ENCODE measurements around the gene RCOR2.

Gene RCOR2

DNA sequence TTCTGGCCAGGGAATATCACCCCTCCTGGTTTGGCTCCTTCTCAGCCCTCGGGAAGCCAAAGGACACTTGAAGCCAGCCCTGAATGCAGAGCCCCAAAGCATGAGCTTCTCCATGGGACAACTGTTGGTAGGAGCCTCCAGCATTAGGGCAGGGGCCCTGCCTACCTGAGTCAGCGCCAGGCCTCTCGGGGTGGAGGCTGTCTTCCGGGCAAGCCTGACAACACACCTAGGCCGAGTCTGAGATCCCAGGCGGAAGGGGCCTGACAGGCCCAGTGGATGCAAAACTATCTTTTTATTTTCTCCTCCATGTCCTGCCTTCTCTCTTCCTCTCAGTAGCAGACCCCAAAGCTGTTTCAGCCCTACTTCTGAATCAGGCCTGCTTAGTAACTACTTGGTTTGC is 27.6 kb downstream of the RCOR2 start:
- H3K4me1 ChIP-seq (ENCODE audit: insufficient read depth, low read length, severe bottlenecking): peaks cover 24% of the 10 kb centered on the region
- H3K4me2 ChIP-seq (ENCODE audit: low read length): no peak overlapping the region
- TF ChIP-seq EZH2 (IDR thresholded peaks at IDR 0.05; ENCODE audit: borderline replicate concordance, low read length): no peak
- TF ChIP-seq, protein P1, sequence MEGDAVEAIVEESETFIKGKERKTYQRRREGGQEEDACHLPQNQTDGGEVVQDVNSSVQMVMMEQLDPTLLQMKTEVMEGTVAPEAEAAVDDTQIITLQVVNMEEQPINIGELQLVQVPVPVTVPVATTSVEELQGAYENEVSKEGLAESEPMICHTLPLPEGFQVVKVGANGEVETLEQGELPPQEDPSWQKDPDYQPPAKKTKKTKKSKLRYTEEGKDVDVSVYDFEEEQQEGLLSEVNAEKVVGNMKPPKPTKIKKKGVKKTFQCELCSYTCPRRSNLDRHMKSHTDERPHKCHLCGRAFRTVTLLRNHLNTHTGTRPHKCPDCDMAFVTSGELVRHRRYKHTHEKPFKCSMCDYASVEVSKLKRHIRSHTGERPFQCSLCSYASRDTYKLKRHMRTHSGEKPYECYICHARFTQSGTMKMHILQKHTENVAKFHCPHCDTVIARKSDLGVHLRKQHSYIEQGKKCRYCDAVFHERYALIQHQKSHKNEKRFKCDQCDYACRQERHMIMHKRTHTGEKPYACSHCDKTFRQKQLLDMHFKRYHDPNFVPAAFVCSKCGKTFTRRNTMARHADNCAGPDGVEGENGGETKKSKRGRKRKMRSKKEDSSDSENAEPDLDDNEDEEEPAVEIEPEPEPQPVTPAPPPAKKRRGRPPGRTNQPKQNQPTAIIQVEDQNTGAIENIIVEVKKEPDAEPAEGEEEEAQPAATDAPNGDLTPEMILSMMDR (IDR thresholded peaks at IDR 0.05; ENCODE audit: low read length): no peak
- H3K27me3 ChIP-seq (ENCODE audit: insufficient read depth, low read length): no peaks in the 10 kb centered on the region
- peaks cover 3% of the 10 kb centered on the region; the same call in 1 of the 2 replicates for H3K79me2 ChIP-seq (ENCODE audit: insufficient read depth, low read length)
- H3K9ac ChIP-seq (ENCODE audit: low read length): no peak overlapping the region
- no peaks in the 10 kb centered on the region for H3F3A ChIP-seq (ENCODE audit: insufficient read depth, low read length)
- H2AFZ ChIP-seq (ENCODE audit: low read length): no peak overlapping the region
- no peaks in the 10 kb centered on the region for H4K20me1 ChIP-seq (ENCODE audit: insufficient read depth, low read length)
- peaks cover 11% of the 10 kb centered on the region for H3K36me3 ChIP-seq (ENCODE audit: insufficient read depth, low read length)
- no peaks in the 10 kb centered on the region for H3K9me2 ChIP-seq (ENCODE audit: low read depth, low read length)
- H3K27ac ChIP-seq (ENCODE audit: low read depth, low read length, poor library complexity, severe bottlenecking): no peak overlapping the region
- H3K4me3 ChIP-seq (ENCODE audit: low read depth, low read length, poor library complexity, severe bottlenecking): no peak overlapping the region
- H3K9me3 ChIP-seq (ENCODE audit: low read length): no peaks in the 10 kb centered on the region

DNA sequence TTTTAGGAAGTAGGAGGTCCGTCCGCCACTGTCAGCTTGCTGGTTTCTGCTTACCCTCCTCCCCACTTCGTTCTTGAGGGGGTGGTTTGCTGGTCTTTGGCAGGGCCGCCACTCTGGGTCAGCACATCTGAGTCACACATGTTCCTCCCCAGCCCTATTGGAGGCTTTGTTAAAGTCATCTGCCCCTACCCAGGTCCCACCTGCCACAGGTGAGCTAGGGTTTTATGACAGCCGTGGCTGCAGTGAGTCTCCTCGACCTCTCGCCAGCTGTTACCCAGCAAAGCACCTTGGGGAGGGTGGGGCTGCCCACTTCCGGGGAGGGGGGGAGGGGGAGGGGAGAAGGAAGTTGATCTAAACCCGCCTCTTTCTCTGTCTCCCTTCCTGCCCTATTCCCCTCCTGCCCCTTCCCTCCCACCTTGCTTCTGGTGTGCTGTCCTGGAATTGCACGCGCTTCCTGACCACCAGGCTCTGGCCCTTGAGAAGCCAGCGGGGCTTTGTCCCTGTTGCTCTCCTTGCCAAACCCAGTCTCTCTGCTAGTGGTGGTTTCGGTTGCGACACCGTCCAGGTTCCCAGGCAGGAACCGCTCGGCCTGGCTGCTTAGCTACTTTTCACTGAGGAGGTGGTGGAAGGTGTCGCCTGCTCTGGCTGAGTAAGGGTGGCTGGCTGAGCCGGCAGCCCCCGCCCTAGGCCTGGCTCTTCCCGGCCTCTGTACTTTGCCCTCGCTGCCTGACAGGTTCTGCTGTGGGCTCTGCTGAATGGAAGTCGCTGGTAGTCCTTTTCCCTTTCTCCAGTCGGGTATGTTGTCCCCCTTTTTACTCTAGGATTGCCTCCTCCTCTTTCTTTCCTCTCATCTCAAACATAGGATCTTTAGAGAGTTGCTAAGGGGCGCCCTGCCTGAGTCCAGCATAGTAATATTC is 28.5 kb downstream of the RCOR2 start:
- H3K4me3 ChIP-seq (ENCODE audit: low read depth, low read length, poor library complexity, severe bottlenecking): peak overlapping the region; percentile 25
- H3K27ac ChIP-seq (ENCODE audit: low read depth, low read length, poor library complexity, severe bottlenecking): peak overlapping the region; percentile 47
- no peaks in the 10 kb centered on the region for H4K20me1 ChIP-seq (ENCODE audit: insufficient read depth, low read length)
- peak overlapping the region; percentile 31 for H3K4me2 ChIP-seq (ENCODE audit: low read length)
- H3K36me3 ChIP-seq (ENCODE audit: insufficient read depth, low read length): peaks cover 9% of the 10 kb centered on the region
- no peaks in the 10 kb centered on the region for H3K27me3 ChIP-seq (ENCODE audit: insufficient read depth, low read length)
- no peak for TF ChIP-seq EZH2 (IDR thresholded peaks at IDR 0.05; ENCODE audit: borderline replicate concordance, low read length)
- TF ChIP-seq, protein P1 (IDR thresholded peaks at IDR 0.05; ENCODE audit: low read length): no peak
- H3K9ac ChIP-seq (ENCODE audit: low read length): peak overlapping the region; percentile 6; the same call in 1 of the 2 replicates
- no peaks in the 10 kb centered on the region for H3K9me3 ChIP-seq (ENCODE audit: low read length)
- no peaks in the 10 kb centered on the region for H3K9me2 ChIP-seq (ENCODE audit: low read depth, low read length)
- H3K79me2 ChIP-seq (ENCODE audit: insufficient read depth, low read length): peaks cover 3% of the 10 kb centered on the region; the same call in 1 of the 2 replicates
- no peaks in the 10 kb centered on the region for H3F3A ChIP-seq (ENCODE audit: insufficient read depth, low read length)
- H3K4me1 ChIP-seq (ENCODE audit: insufficient read depth, low read length, severe bottlenecking): peaks cover 31% of the 10 kb centered on the region
- H2AFZ ChIP-seq (ENCODE audit: low read length): no peak overlapping the region

DNA sequence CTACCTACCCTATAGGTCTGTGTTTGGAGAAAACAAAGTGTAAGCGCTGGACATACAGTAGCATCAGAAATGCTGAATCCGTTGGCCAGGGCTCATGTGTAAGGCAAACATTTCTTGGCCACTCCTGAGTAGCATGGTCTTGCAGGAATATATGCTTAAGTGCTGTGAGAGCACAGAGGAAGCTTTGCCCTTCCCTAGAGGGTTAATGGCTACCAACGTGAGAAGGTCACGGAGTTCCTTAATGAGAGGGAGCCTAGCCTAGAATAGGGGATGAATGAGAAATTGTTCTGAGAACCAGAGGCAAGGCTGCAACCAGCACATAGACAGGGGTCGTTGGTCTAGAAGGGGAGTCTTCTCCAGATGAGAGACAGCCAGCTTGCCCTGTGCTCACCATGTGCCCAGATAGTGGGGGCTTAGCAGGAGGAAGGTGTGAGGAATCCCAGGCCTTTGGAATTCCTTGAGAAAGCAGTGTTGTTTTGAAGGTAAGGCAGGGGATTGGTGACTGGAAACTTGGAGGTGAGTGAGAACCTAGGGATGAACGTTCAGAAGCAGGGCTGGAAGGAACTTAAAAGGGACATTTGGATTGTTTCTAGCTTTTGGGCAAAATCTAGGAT is 29.5 kb downstream of the RCOR2 start:
- H3K27me3 ChIP-seq (ENCODE audit: insufficient read depth, low read length): no peaks in the 10 kb centered on the region
- no peaks in the 10 kb centered on the region for H4K20me1 ChIP-seq (ENCODE audit: insufficient read depth, low read length)
- 0 out of 2 replicates have a peak, but pooled peaks cover 10% of the 10 kb centered on the region for H3K79me2 ChIP-seq (ENCODE audit: insufficient read depth, low read length)
- TF ChIP-seq EZH2 (IDR thresholded peaks at IDR 0.05; ENCODE audit: borderline replicate concordance, low read length): no peak
- TF ChIP-seq, protein P1 (IDR thresholded peaks at IDR 0.05; ENCODE audit: low read length): no peak
- H3K4me3 ChIP-seq (ENCODE audit: low read depth, low read length, poor library complexity, severe bottlenecking): peak overlapping the region; percentile 25
- H3K9me3 ChIP-seq (ENCODE audit: low read length): no peaks in the 10 kb centered on the region
- H3K9me2 ChIP-seq (ENCODE audit: low read depth, low read length): no peaks in the 10 kb centered on the region
- no peaks in the 10 kb centered on the region for H3F3A ChIP-seq (ENCODE audit: insufficient read depth, low read length)
- H2AFZ ChIP-seq (ENCODE audit: low read length): no peak overlapping the region
- H3K9ac ChIP-seq (ENCODE audit: low read length): peak overlapping the region; percentile 2; the same call in 1 of the 2 replicates
- peaks cover 40% of the 10 kb centered on the region for H3K4me1 ChIP-seq (ENCODE audit: insufficient read depth, low read length, severe bottlenecking)
- peak overlapping the region; percentile 20 for H3K27ac ChIP-seq (ENCODE audit: low read depth, low read length, poor library complexity, severe bottlenecking)
- peaks cover 4% of the 10 kb centered on the region; the same call in 1 of the 2 replicates for H3K36me3 ChIP-seq (ENCODE audit: insufficient read depth, low read length)
- H3K4me2 ChIP-seq (ENCODE audit: low read length): peak overlapping the region; percentile 31

Data from OCI-LY1 (cell line).